ENCODE results near the gene METTL22.

Gene METTL22

GRCh38 chr16:8621572-8622314 is at the start of gene METTL22:
TSS of gene METTL22 (plus strand) at chr16:8621698. CDS start at chr16:8625666, 3,968 bp downstream.
- peak; percentile 86 for DNase-seq

GRCh38 chr16:8572063-8572918 is 49.2 kb upstream of the METTL22 start:
- no peak for DNase-seq

GRCh38 chr16:8572919-8573724 is 48.4 kb upstream of the METTL22 start:
- DNase-seq, result peak; percentile 50

- DNase-seq, result no peak
Measured at GRCh38 chr16:8575399-8575798, 46.1 kb upstream of the METTL22 start.

- no peak for DNase-seq
Measured at GRCh38 chr16:8576141-8577004, 45.1 kb upstream of the METTL22 start.

GRCh38 chr16:8577678-8578304 is 43.7 kb upstream of the METTL22 start:
- no peak for DNase-seq

- no peak for DNase-seq
Measured at GRCh38 chr16:8579559-8579958, 41.9 kb upstream of the METTL22 start.

- DNase-seq, result no peak
Measured at GRCh38 chr16:8581831-8582580, 39.5 kb upstream of the METTL22 start.

GRCh38 chr16:8583199-8583598 is 38.3 kb upstream of the METTL22 start:
- no peak for DNase-seq

GRCh38 chr16:8583732-8584131 is 37.8 kb upstream of the METTL22 start:
- no peak for DNase-seq

- DNase-seq, result no peak
Measured at GRCh38 chr16:8585041-8585440, 36.5 kb upstream of the METTL22 start.

- DNase-seq, result peak; percentile 14
Measured at GRCh38 chr16:8585857-8586256, 35.6 kb upstream of the METTL22 start.

- no peak for DNase-seq
Measured at GRCh38 chr16:8587065-8587464, 34.4 kb upstream of the METTL22 start.

GRCh38 chr16:8588682-8589056 is 32.8 kb upstream of the METTL22 start:
- DNase-seq, result no peak

- DNase-seq, result no peak
Measured at GRCh38 chr16:8589057-8589899, 32.2 kb upstream of the METTL22 start.

- no peak for DNase-seq
Measured at GRCh38 chr16:8589900-8590688, 31.4 kb upstream of the METTL22 start, which contains the start of gene TMEM114. TSS of gene TMEM114 (minus strand) at chr16:8590511. CDS start at chr16:8589838, 673 bp downstream.

GRCh38 chr16:8590811-8591210 is 30.7 kb upstream of the METTL22 start:
- DNase-seq, result no peak

GRCh38 chr16:8591451-8591850 is 30.0 kb upstream of the METTL22 start:
- DNase-seq, result no peak

- peak; percentile 85 for DNase-seq
Measured at GRCh38 chr16:8594149-8594666, 27.3 kb upstream of the METTL22 start.

All from hematopoietic multipotent progenitor cell treated with erythropoietin and hydrocortisone succinate and interleukin-3 and kit ligand, for 8 days (in vitro differentiated cells).